GM19455 (cell line): ENCODE data around the gene KAT7.

Experiments
- ATAC-seq: cut with Tn5 transposase; IDR thresholded peaks from one replicate; pipeline ENCODE4 v1.9.1; 2021; ENCODE audit not compliant: unreplicated experiment

Gene KAT7

GRCh38 chr17:49760296-49760695 is 28.2 kb upstream of the KAT7 start:
- ATAC-seq, result no peak

DNA sequence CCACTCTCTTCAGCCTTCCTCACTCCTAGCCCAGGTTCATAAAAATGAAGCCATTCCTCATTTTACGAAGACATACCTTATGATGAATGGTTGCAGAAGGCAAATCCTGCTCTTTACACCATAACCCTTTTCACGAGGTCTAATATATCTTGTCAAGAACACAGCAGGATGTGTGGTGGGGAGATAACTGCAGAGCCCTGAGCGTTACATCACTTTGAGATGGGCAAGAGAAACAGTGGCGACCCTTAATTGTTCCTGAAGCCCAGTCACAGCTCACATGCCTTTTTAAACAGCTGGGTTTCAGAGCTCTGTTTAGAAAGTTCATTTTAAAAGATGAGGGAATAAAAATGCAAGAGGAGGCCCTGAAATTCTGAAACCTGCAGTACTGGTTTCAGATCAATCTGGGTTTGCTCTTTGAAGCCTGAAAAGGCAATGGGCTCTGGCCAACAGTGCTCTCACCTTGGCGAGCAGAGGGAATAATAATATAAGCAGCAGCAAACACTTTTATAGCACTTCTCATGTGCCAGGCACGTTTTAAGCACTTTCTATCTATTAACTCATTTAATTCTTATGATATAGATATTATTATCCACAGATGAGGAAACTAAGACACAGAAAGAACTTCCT is 27.4 kb upstream of the KAT7 start:
- ATAC-seq, result no peak

- ATAC-seq, result no peak
Observed at GRCh38 chr17:49762151-49762941, 26.1 kb upstream of the KAT7 start.

DNA sequence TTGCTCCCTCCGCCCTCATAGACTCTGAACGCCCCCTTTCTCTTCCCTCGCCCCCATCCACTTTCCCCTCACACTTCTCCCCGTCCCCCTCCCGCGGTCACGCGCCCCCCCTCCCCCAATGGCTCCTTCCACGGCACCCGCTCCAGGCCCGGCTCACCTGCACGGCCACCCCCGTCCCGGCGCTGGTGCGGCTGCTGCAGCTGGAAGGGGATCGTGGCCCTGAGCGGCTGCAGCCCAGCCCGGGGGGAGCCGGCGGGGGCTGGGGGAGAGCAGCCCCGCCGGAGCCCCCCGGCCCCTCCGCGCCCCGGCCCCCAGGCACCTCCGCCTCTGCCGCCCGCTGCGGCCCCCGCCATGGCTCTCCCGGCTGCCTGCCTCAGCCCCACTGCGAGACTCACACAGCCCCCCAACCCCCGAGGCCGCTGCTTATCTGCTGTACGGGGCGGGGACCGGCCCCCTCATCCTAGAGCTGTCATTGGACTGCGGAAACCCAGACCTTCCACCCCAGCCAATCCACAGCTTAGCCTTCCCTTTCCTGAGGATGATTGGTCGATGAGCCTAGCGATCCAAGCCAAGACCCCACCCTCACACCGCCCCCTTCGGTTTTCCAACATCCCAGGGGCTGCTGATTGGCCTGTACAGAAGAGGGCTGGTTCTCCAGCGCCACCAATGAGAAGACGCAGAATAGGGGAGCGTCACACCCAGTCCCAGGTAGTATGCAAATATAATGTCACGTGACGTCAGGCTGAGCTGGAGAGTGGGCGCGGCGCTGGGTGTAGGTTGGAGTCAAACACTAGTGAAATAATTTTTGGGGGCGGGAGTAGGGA is 24.5 kb upstream of the KAT7 start, which contains the start of gene FAM117A:
Gene FAM117A (minus strand): TSS at position 397 of the 824 bp plus-strand sequence. CDS start 44 bp downstream, at position 353.
- ATAC-seq, result peak; percentile 96

GRCh38 chr17:49764559-49765180 is 23.8 kb upstream of the KAT7 start:
- ATAC-seq, result no peak

GRCh38 chr17:49766918-49767530 is 21.5 kb upstream of the KAT7 start:
- ATAC-seq, result no peak

DNA sequence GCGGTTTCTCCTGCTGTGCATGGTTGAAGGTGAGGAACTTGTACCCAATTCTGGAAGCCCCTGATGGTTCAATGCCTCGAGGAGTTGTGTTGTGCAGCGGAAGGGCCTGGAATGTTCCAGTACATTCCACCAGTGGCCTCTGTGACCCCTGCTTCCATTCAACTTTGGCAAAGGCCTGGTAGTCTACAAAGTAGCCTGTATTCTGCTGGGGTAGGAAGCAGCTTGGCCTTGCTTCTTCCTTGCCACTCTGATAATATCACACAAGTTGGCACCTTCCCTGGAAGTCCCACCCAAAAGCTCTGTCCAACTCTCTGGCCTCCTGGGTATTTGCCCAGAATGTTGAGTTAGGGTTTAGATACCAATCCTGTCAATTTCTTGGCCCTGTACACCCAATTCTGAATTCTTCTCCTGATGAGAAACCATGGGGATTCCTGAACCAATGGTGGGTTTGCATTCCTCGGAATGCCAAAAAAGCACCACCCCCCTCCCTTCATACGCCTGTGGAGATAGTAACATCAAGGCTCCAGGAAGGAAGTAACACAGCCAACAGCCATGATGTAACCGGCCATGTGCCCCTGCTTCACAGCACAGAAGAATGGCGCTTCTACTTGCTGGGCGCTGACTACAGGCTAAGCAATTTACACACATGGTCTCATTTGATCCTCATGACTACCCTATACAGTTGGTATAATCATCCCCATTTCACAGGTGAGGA is 12.8 kb upstream of the KAT7 start:
- no peak for ATAC-seq

DNA sequence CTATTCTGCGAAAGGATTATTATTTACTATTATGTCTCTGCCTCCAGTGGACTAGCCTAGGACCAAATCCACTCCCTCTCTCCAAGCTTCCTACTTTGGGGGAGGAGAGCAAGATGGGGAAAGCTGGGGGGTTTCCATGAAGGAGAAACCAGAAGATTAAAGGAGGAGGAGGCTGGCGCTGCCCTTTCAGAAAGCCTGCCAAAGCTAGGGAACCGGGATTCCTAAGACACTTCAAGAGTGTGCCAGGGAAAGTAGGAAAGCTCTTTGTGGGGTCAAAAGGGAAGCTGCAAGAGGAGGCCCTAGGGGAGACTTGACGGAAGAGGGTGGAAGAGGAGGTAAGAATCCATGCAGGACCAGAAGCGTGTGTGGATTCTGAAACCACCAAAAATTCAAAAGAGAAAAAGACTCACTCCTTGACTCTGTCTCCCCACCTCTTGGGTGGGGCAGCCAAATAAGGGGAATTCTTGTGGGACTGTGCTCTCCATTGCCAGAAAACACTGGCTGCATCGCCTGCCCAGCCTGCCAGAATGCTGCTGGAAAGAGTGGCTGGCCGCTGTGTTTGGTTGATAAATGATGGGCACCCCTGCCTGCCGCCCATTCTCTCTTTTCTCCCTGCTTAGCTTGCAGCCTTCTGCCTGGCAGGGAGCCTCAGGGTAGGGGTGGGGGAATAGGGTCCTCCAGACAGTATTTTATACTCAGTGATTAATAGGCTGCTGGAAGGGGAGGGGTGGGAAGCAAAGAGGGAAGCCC is 11.8 kb upstream of the KAT7 start:
- no peak for ATAC-seq

- no peak for ATAC-seq
Observed at GRCh38 chr17:49777563-49777962, 10.9 kb upstream of the KAT7 start.

DNA sequence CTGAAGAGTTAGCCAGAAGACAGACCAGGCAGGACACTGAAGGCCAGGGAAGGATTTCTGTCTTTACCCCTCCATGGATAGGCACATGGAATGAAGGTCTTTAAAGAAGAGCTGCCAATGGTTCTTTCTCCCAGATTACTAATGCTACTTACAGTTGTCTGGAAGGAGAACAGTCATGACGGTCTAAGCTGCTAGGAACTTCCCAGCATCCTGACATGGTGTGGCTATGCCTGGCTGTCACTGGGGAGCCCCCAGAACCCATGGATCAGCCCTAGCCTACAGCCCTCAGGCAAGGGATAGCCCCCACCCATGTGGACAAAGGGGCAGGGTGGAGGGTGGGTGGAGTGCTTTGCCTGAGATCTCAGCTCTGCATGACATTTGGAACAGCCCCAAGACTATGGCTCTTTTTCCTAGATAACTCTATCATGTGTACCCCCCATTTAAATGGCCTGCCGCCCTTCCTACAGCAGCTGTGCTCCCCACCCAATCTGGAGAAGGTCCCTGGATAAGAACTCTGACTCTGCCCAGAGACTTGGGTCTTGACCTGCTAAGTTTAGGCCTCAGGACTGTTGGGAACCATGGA is 9.2 kb upstream of the KAT7 start:
- no peak for ATAC-seq

GRCh38 chr17:49779739-49780231 is 8.7 kb upstream of the KAT7 start:
- ATAC-seq, result no peak

GRCh38 chr17:49783071-49783715 is 5.3 kb upstream of the KAT7 start:
- no peak for ATAC-seq

GRCh38 chr17:49783791-49784190 is 4.7 kb upstream of the KAT7 start:
- no peak for ATAC-seq

DNA sequence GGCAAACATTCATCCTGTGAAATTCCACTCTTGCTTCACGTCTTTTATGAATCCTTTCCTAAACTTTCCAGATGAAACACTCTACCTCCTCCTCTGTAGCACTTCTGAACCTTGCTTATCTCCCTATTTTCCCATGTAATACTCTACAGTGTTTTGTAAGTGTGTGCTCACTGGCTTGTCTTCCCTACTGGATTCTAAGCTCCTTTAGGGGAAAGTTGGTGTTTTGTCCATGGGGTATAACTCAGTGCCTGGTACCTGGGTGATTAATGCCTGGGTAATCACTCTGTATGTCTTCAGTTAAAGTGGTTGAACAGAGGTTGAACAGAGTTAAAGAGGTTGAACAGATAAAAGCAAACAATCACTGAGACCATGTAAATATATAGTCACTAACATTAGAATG is 3.8 kb upstream of the KAT7 start:
- ATAC-seq, result no peak

DNA sequence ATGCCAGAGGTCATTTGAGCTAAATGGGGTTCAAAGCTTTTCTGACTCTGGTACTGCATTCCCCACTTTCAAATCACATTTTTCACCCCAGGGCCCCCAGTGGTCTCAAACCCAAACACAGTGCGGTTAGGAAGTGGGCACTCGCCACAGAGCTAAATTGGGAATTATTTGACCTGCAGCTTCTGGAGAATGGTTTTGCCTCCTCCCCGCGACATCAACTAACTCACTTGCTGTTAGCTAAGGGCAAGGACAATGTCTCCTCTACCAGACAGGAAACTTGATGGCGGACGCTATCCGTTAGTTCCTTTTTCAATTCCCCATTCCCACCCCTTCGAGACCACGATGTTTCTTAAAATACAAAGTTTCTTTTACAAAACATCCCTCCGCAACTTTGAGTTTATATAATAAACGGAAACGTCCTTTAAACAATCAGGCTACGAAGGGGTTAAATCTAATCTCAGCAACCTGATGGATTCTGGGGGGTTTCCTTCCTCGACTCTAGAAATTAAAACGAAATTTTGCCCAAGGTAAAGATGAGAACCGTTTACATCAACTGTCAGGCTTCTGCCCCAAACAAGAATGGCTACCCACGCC is 500 bp upstream of the KAT7 start:
- no peak for ATAC-seq

DNA sequence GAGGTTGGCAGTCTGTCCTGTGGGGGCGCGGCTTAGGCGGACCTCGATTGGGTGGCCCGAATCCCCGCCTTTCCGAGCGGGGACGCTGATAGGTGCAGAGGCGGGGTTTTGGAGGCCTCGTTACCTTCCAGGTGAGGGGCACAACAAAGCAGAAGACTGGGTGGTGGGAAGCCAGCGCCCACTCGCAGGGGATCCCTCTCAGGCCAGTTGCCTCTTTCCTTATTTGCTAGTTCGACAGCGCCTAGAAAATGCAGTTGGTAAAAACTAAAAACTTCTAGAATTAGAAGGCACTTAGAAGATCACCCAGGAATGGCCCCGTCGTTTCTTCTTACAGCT is 730 bp downstream of the KAT7 start:
- no peak for ATAC-seq

- ATAC-seq, result no peak
Observed at GRCh38 chr17:49793309-49793708, 4.8 kb downstream of the KAT7 start.

GRCh38 chr17:49795372-49795771 is 6.9 kb downstream of the KAT7 start:
- ATAC-seq, result no peak
